Measurements from ENCODE around the gene NGRN. TPM values are rescaled to one million over a fixed set of nuclear protein-coding genes. Genes with fewer than 3 reads are reported as not detected.
A peak's percentile ranks its signal among the peaks of the same experiment; 100 is the strongest.

Gene NGRN, protein sequence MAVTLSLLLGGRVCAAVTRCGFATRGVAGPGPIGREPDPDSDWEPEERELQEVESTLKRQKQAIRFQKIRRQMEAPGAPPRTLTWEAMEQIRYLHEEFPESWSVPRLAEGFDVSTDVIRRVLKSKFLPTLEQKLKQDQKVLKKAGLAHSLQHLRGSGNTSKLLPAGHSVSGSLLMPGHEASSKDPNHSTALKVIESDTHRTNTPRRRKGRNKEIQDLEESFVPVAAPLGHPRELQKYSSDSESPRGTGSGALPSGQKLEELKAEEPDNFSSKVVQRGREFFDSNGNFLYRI
- 10 to 100 TPM; 24.3 TPM for total RNA-seq

DNA sequence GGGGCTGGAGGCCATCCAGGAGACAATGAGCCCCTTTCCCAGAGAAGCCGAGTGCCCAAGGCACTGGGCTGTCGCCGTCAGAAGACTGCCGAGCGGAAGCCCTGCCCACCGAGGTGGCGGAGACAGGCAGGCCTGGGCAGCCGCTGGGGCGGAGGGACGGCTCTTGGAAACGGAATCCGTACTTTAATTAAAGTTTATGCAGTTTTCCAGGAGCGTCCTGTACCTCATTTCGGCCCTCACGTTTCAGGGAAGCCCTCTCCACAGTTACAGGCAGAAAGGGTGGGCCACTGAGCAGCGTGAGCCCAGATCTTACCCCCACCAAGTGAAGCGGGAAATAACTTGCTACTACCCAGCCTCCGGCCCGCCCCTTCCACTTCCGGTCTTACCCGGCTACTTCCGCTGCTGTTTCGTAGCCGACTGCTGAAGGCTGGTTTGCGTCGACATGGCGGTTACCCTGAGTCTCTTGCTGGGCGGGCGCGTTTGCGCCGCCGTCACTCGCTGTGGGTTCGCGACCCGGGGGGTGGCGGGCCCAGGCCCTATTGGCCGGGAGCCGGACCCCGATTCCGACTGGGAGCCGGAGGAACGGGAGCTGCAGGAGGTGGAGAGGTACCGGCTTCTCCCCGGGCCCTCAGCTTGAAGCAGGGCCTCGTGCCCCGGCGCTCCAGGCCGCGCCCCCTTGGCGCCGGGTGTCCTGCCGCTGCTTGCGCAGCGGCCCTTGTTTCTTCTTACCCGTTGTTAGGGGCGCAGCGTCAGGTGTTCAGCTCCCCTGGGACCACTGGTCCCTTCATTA, at the start of gene NGRN:
Gene NGRN, plus strand, starts transcription at position 402 of the 790 bp plus-strand sequence. Its CDS starts 41 bp downstream, at position 443.
- Mint-ChIP-seq H3K36me3 (peaks cover 32% of the 10 kb centered on the region), H3K27ac (peak within 1 kb of the TSS; percentile 94), H3K9me3 (no peaks in the 10 kb centered on the region), H3K4me1 (peaks cover 30% of the 10 kb centered on the region), H3K4me3 (peak within 1 kb of the TSS; percentile 96), H3K27me3 (no peaks in the 10 kb centered on the region)
- peak; percentile 90 for DNase-seq

DNA sequence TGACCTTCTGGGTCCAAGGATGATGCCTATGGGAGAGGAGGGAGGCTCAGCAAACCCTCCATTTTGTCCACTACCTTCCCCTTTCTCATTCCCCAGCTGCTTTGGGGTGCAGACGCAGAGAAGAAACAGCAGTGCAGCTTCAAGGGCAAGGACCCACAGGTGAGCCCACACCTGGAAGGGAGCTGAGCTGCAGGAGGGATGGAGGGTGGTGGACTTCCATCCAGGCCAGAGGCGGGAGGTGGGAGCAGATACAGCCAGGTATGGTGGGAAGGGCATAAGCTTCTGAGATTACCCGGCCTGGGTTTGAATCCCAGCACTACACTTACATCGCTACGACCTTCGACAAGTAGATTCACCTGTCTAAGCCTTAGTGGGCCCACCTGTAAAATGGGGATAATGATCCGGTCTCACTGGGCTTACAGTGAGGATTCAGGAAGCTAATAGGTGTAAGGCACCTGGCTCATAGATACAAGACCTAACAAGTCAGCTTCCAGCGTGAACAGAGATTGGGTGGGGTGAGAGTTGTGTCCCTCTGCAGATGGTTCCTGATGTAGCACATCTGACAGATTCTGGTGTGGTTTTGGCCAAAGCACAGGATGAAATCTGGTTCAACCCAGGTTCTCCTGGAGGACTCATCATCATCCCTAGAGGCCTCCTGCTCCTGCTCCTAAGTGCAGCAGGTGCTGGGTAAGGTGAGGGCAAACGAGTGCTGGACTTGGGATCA, 47.6 kb upstream of the NGRN start:
- Mint-ChIP-seq H3K9me3 (no peaks in the 10 kb centered on the region), H3K4me3 (no peak overlapping the region), H3K27me3 (no peaks in the 10 kb centered on the region), H3K4me1 (peaks cover 8% of the 10 kb centered on the region), H3K27ac (no peak overlapping the region), H3K36me3 (no peaks in the 10 kb centered on the region)
- no peak for DNase-seq

DNA sequence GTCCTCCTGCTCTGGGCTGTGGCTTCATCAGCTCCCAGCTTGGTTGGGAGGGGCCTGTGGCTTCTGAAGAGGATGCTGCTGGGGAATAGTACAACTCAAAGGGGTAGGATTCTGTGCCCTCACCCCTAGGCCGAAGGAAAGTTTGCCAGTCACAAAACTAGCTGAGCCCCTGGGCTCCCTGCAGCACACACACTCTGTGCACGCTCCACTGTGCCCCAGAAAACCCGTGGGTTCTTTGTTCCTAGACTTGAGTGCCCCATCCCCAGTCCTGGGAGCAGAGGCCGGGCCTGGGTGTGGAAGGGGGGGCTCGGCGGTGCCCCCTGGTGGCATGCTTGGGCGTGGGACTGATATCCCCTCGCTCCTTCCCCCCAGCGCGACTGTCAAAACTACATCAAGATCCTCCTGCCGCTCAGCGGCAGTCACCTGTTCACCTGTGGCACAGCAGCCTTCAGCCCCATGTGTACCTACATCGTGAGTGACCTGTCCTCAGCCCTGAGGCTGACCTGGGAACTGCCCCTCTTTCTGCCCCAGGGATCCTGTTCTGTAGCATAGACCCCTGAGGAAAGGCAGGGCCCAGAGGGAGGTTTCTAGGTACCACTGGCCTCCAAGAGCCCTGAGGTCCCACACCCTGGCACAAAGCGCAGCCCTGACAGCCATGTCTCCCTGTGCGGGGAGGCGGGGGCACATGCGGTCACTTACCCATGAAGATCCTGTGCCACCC, 45.9 kb upstream of the NGRN start:
- no peak overlapping the region for H3K27ac Mint-ChIP-seq
- no peaks in the 10 kb centered on the region for H3K36me3 Mint-ChIP-seq
- peaks cover 3% of the 10 kb centered on the region for H3K4me1 Mint-ChIP-seq
- no peak overlapping the region for H3K4me3 Mint-ChIP-seq
- H3K27me3 Mint-ChIP-seq: no peaks in the 10 kb centered on the region
- H3K9me3 Mint-ChIP-seq: no peaks in the 10 kb centered on the region
- DNase-seq: peak; percentile 64

DNA sequence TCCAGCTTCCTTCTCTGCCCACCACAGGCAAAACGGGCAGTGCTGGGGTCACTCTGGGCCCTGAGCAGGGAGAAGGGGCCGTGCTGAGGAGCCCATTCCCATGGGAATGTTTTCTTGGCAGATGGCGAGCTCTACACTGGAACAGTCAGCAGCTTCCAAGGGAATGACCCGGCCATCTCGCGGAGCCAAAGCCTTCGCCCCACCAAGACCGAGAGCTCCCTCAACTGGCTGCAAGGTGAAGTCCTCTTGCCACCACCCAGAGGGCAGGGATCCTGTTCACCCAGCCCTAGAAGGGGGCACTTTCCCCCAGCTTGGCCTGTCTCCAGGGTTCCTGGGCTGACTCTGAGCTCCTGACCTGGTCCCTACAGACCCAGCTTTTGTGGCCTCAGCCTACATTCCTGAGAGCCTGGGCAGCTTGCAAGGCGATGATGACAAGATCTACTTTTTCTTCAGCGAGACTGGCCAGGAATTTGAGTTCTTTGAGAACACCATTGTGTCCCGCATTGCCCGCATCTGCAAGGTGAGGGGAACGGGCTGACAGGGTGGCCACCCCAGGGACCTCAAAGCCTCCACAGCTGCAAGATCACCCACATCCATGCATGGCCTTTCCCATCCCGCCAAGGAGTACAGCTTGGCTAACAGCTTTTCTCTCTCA, 44.1 kb upstream of the NGRN start:
- H3K27me3 Mint-ChIP-seq: no peaks in the 10 kb centered on the region
- H3K9me3 Mint-ChIP-seq: no peaks in the 10 kb centered on the region
- no peaks in the 10 kb centered on the region for H3K36me3 Mint-ChIP-seq
- peak; percentile 34 for DNase-seq
- no peak overlapping the region for H3K27ac Mint-ChIP-seq
- H3K4me3 Mint-ChIP-seq: no peak overlapping the region
- H3K4me1 Mint-ChIP-seq: peaks cover 3% of the 10 kb centered on the region

DNA sequence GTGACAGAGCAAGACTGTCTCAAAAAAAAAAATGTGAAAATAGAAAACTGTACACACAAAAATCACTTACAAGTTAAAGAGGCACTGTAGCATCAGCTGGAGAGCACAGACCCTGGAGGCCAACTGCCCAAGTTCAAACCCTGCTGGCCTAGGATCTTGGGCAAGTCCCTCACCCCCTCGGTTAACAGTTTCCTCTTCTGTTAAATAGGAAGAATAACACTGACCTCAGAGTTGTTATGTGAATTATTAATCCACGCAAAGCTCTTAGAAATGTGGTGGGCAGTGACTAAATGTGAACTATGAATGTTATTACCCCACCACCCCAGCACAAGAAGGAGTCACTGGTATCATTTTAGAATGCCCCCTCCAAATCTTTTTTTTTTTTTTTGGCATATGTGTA, 42.9 kb upstream of the NGRN start:
- Mint-ChIP-seq H3K4me1 (peaks cover under 1% of the 10 kb centered on the region), H3K4me3 (no peak overlapping the region), H3K27me3 (no peaks in the 10 kb centered on the region), H3K36me3 (no peaks in the 10 kb centered on the region), H3K27ac (no peak overlapping the region), H3K9me3 (no peaks in the 10 kb centered on the region)
- DNase-seq: no peak

DNA sequence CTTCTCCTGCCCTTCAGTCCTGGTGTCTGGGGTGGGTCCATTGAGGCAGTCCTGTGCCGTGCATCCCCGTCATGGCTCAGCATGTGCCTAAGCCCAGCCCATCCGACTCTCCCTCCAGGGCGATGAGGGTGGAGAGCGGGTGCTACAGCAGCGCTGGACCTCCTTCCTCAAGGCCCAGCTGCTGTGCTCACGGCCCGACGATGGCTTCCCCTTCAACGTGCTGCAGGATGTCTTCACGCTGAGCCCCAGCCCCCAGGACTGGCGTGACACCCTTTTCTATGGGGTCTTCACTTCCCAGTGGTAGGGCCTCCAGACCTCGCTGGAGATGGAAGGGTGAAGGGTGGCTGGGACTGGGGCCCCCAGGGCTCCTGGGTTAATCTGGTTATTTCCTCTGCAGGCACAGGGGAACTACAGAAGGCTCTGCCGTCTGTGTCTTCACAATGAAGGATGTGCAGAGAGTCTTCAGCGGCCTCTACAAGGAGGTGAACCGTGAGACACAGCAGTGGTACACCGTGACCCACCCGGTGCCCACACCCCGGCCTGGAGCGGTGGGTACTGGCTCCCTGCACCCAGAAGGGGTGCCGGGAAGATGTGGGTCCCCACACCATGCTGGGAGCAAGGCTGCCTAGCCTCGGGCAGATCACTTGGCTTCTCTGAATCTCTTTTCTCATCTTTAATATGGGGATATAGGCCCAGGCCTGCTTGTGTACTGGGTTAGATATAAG, 41.9 kb upstream of the NGRN start:
- no peaks in the 10 kb centered on the region for H3K4me1 Mint-ChIP-seq
- DNase-seq: no peak
- no peak overlapping the region for H3K27ac Mint-ChIP-seq
- H3K9me3 Mint-ChIP-seq: no peaks in the 10 kb centered on the region
- no peaks in the 10 kb centered on the region for H3K27me3 Mint-ChIP-seq
- H3K4me3 Mint-ChIP-seq: no peak overlapping the region
- H3K36me3 Mint-ChIP-seq: no peaks in the 10 kb centered on the region

DNA sequence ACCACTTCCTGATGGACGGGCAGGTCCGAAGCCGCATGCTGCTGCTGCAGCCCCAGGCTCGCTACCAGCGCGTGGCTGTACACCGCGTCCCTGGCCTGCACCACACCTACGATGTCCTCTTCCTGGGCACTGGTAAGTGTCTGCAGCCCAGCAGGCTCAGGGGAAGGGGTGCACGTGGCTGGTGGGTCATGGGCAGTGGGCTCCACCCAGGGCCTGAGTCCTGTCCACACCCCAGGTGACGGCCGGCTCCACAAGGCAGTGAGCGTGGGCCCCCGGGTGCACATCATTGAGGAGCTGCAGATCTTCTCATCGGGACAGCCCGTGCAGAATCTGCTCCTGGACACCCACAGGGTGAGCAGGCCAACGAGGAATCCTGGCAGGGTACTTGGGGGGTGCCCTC, 40.4 kb upstream of the NGRN start:
- H3K27ac Mint-ChIP-seq: no peak overlapping the region
- peaks cover 2% of the 10 kb centered on the region for H3K36me3 Mint-ChIP-seq
- H3K9me3 Mint-ChIP-seq: no peaks in the 10 kb centered on the region
- no peaks in the 10 kb centered on the region for H3K27me3 Mint-ChIP-seq
- H3K4me3 Mint-ChIP-seq: no peak overlapping the region
- H3K4me1 Mint-ChIP-seq: peaks cover 2% of the 10 kb centered on the region
- DNase-seq: no peak

DNA sequence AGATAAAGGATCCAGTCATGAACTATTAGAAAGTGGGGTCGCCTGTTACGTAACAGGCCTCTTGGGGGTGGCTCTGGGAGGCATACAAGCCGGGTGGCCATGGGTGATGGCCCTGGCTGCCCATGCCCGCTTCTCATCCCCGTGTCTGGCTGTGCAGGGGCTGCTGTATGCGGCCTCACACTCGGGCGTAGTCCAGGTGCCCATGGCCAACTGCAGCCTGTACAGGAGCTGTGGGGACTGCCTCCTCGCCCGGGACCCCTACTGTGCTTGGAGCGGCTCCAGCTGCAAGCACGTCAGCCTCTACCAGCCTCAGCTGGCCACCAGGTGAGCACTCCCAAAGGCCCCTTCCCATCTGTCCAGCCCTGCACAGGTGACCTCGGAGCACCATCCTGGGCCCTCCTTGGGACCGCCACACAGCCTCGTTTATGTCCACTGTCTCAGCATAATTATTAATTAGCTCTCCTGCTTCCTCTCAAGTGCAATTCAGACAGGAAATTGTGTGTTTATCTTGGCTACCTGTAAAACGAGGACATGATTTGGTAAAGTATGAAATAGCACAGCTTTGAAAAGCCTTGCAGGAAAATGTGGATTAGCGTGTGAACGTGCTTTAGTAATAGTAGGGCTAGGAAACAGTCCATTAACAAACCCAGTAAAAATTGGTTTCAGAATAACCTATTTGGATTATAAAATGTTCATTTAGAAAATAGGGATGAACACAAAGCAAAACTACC, 39.8 kb upstream of the NGRN start:
- Mint-ChIP-seq H3K4me3 (no peak overlapping the region), H3K4me1 (peaks cover 6% of the 10 kb centered on the region), H3K27ac (no peak overlapping the region), H3K27me3 (no peaks in the 10 kb centered on the region), H3K9me3 (no peaks in the 10 kb centered on the region), H3K36me3 (peaks cover 7% of the 10 kb centered on the region)
- no peak for DNase-seq

DNA sequence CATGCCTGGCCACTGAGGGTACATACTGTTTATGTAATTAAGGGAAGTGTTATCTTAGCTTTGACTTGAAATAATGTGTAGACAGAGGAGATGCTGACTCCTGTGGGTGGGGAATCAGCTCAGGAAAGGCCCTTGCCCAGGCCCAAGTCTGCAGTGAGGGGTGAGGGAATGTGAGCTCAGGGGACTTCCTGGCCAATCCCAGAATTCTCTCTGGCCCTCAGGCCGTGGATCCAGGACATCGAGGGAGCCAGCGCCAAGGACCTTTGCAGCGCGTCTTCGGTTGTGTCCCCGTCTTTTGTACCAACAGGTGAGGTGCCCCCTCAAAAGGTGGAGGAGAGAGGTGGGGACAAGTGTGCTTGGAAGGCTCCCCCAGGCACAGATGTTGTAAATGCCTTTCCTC, 38.1 kb upstream of the NGRN start:
- Mint-ChIP-seq H3K27me3 (no peaks in the 10 kb centered on the region), H3K27ac (no peak overlapping the region), H3K9me3 (no peaks in the 10 kb centered on the region), H3K36me3 (peaks cover 21% of the 10 kb centered on the region), H3K4me3 (no peak overlapping the region), H3K4me1 (peaks cover 22% of the 10 kb centered on the region)
- DNase-seq: no peak

DNA sequence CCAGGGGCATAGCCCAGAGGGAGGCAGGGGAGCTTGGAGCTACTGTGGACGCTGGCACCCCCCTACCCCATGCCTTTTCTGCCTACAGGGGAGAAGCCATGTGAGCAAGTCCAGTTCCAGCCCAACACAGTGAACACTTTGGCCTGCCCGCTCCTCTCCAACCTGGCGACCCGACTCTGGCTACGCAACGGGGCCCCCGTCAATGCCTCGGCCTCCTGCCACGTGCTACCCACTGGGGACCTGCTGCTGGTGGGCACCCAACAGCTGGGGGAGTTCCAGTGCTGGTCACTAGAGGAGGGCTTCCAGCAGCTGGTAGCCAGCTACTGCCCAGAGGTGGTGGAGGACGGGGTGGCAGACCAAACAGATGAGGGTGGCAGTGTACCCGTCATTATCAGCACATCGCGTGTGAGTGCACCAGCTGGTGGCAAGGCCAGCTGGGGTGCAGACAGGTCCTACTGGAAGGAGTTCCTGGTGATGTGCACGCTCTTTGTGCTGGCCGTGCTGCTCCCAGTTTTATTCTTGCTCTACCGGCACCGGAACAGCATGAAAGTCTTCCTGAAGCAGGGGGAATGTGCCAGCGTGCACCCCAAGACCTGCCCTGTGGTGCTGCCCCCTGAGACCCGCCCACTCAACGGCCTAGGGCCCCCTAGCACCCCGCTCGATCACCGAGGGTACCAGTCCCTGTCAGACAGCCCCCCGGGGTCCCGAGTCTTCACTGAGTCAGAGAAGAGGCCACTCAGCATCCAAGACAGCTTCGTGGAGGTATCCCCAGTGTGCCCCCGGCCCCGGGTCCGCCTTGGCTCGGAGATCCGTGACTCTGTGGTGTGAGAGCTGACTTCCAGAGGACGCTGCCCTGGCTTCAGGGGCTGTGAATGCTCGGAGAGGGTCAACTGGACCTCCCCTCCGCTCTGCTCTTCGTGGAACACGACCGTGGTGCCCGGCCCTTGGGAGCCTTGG, 37.4 kb upstream of the NGRN start:
- Mint-ChIP-seq H3K36me3 (peaks cover 26% of the 10 kb centered on the region), H3K9me3 (no peaks in the 10 kb centered on the region), H3K4me3 (no peak overlapping the region), H3K27ac (no peak overlapping the region), H3K27me3 (no peaks in the 10 kb centered on the region), H3K4me1 (peaks cover 22% of the 10 kb centered on the region)
- no peak for DNase-seq

DNA sequence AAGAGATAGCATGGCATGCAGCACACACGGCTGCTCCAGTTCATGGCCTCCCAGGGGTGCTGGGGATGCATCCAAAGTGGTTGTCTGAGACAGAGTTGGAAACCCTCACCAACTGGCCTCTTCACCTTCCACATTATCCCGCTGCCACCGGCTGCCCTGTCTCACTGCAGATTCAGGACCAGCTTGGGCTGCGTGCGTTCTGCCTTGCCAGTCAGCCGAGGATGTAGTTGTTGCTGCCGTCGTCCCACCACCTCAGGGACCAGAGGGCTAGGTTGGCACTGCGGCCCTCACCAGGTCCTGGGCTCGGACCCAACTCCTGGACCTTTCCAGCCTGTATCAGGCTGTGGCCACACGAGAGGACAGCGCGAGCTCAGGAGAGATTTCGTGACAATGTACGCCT, 36.5 kb upstream of the NGRN start:
- H3K36me3 Mint-ChIP-seq: peaks cover 26% of the 10 kb centered on the region
- H3K4me1 Mint-ChIP-seq: peaks cover 22% of the 10 kb centered on the region
- DNase-seq: no peak

DNA sequence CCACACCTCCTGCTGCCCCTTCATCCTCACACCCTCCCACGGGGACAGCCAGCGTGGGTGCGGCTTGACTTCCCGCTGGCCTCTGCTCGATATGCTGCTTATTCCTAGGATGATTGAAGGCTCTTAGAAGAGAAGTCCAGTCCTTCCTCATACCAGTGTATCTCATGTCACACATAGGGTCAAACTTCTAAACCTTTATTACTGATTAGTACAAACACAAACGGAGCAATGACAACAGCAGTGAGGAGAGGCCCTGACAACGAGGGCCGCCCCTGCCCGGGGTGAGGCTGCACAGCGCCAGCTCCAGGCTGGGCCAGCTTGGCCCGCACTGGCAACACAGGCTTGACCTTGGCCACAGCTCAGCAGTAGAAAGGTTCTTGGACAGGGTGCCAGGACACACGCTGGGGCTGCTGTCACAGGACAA, 35.4 kb upstream of the NGRN start:
- peaks cover 27% of the 10 kb centered on the region for H3K4me1 Mint-ChIP-seq
- peak overlapping the region; percentile 95 for H3K4me3 Mint-ChIP-seq
- no peaks in the 10 kb centered on the region for H3K27me3 Mint-ChIP-seq
- peak overlapping the region; percentile 88 for H3K27ac Mint-ChIP-seq
- no peak for DNase-seq
- no peaks in the 10 kb centered on the region for H3K9me3 Mint-ChIP-seq
- H3K36me3 Mint-ChIP-seq: peaks cover 26% of the 10 kb centered on the region

More for the DNA sequence above, 36.5 kb upstream of the NGRN start:
- no peaks in the 10 kb centered on the region for H3K27me3 Mint-ChIP-seq
- no peaks in the 10 kb centered on the region for H3K9me3 Mint-ChIP-seq
- no peak overlapping the region for H3K27ac Mint-ChIP-seq
- no peak overlapping the region for H3K4me3 Mint-ChIP-seq
